Measurements from ENCODE around the gene ATRN. TPM values are rescaled to one million over a fixed set of nuclear protein-coding genes. Genes with fewer than 3 reads are reported as not detected.

Gene ATRN
- total RNA-seq, 1 experiment from 2014 or later, result 41.4 TPM

DNA sequence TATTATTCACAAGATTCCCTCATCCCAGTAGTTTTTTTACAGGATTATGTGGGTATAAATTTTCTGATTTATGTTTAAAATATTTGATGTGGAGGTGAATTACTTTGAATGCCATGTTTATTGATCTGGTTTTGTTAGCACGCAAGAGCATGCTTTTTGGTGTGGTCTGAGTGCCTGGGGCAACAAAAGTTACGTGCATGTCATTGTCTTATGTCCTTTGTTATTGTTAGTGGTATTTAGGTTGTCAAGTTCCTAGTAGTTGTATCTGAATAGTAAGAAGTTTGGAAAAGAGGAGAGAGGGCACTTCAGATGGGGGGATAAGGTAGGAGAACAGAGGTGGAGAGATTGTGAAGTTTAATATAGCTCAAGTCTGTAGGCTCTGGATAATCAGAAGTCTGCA, 95.0 kb downstream of the ATRN start:
- Histone ChIP-seq H3K36me3 (ENCODE audit: control insufficient read depth, insufficient read depth, low read length) (peaks cover 3% of the 10 kb centered on the region; the same call in 1 of the 2 replicates), H3K9me3 (no peaks in the 10 kb centered on the region), H3K4me3 (ENCODE audit: low read depth, low read length) (no peak overlapping the region), H3K4me1 (no peaks in the 10 kb centered on the region), H3K27me3 (replicated peaks; ENCODE audit: control insufficient read depth, insufficient read depth, low read length) (no peaks in the 10 kb centered on the region)
- intact Hi-C loops (cut with micrococcal nuclease; ENCODE audit: unreplicated experiment), result loop anchor here (10.0 kb wide), 1 partner anchor 69 kb away; no protein-coding TSS in a partner anchor
- peaks cover 12% of the 10 kb centered on the region for H3K36me3 Mint-ChIP-seq (ENCODE audit: insufficient read depth, unreplicated experiment)
- no peaks in the 10 kb centered on the region for H3K9me3 Mint-ChIP-seq (ENCODE audit: unreplicated experiment)
- peak overlapping the region; percentile 10 for H3K27ac Mint-ChIP-seq (ENCODE audit: unreplicated experiment)
- POLR2A ChIA-PET, result no interaction called here
- BruUV-seq (replicated peaks), result no TSS peak
- no peaks in the 10 kb centered on the region for H3K4me1 Mint-ChIP-seq (ENCODE audit: low read depth, unreplicated experiment)
- no peak overlapping the region for H3K4me3 Mint-ChIP-seq (ENCODE audit: unreplicated experiment)
- H3K27me3 Mint-ChIP-seq (ENCODE audit: insufficient read depth, unreplicated experiment), result no peaks in the 10 kb centered on the region
- TF ChIP-seq, protein P1, sequence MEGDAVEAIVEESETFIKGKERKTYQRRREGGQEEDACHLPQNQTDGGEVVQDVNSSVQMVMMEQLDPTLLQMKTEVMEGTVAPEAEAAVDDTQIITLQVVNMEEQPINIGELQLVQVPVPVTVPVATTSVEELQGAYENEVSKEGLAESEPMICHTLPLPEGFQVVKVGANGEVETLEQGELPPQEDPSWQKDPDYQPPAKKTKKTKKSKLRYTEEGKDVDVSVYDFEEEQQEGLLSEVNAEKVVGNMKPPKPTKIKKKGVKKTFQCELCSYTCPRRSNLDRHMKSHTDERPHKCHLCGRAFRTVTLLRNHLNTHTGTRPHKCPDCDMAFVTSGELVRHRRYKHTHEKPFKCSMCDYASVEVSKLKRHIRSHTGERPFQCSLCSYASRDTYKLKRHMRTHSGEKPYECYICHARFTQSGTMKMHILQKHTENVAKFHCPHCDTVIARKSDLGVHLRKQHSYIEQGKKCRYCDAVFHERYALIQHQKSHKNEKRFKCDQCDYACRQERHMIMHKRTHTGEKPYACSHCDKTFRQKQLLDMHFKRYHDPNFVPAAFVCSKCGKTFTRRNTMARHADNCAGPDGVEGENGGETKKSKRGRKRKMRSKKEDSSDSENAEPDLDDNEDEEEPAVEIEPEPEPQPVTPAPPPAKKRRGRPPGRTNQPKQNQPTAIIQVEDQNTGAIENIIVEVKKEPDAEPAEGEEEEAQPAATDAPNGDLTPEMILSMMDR (IDR thresholded peaks at IDR 0.05; ENCODE audit: insufficient read depth in 1 of 2, low read depth in 1 of 2, low read length in 1 of 2, severe bottlenecking in 1 of 2, unreplicated experiment in 1 of 2), result no peak
- CTCF ChIA-PET, result no interaction called here
- no peak for DNase-seq

DNA sequence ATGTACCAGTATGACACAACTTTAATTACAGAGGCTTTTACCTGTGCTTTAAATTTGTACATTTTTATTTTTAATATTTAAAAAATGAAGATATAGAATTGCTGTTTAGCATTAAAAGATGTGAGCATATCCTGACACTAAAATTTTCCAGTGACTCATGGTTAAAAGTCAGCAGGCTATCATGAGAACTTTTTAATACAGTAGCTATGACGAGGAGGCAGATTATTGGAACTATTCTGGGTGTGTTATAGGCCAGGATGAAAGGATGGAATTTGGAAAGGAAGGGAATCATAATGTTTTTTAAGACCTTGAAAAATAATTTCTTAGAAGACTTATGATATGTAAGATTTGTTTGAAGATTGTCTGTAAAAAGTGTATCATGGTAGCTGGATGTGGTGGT, 101.3 kb downstream of the ATRN start:
- Mint-ChIP-seq H3K27ac (ENCODE audit: unreplicated experiment) (no peak overlapping the region), H3K36me3 (ENCODE audit: insufficient read depth, unreplicated experiment) (peaks cover 6% of the 10 kb centered on the region), H3K4me1 (ENCODE audit: low read depth, unreplicated experiment) (no peaks in the 10 kb centered on the region), H3K27me3 (ENCODE audit: insufficient read depth, unreplicated experiment) (no peaks in the 10 kb centered on the region), H3K4me3 (ENCODE audit: unreplicated experiment) (no peak overlapping the region), H3K9me3 (ENCODE audit: unreplicated experiment) (no peaks in the 10 kb centered on the region)
- Histone ChIP-seq H3K9me3 (no peaks in the 10 kb centered on the region), H3K36me3 (ENCODE audit: control insufficient read depth, insufficient read depth, low read length) (peaks cover 3% of the 10 kb centered on the region; the same call in 1 of the 2 replicates), H3K4me3 (ENCODE audit: low read depth, low read length) (no peak overlapping the region), H3K4me1 (no peaks in the 10 kb centered on the region), H3K27me3 (replicated peaks; ENCODE audit: control insufficient read depth, insufficient read depth, low read length) (no peaks in the 10 kb centered on the region)
- CTCF ChIA-PET, result no interaction called here
- BruUV-seq (replicated peaks), result no TSS peak
- POLR2A ChIA-PET, result no interaction called here
- intact Hi-C loops (cut with micrococcal nuclease; ENCODE audit: unreplicated experiment), result no loop called here
- TF ChIP-seq, protein P1 (IDR thresholded peaks at IDR 0.05; ENCODE audit: insufficient read depth in 1 of 2, low read depth in 1 of 2, low read length in 1 of 2, severe bottlenecking in 1 of 2, unreplicated experiment in 1 of 2), result no peak
- DNase-seq, result no peak

DNA sequence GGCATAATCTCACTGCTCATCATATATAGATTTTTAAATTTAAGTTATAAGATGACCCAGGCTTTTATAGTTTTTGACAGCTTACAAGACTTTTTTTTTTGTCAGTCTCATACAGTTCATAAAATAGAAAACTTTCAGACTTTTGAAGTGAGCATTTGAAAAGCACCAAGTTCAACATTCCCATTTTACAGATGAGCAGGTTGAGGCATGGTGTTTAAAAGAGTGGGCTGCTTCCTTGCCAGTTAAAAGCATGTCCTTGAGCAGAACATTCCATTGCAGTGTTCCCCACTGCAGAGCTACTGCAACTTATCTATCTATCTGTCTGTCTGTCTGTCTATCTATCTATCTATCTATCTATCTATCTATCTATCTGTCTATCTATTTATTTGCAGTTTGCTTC, 105.5 kb downstream of the ATRN start:
- no peak overlapping the region for H3K4me3 Mint-ChIP-seq (ENCODE audit: unreplicated experiment)
- BruUV-seq (replicated peaks), result no TSS peak
- DNase-seq, result no peak
- intact Hi-C loops (cut with micrococcal nuclease; ENCODE audit: unreplicated experiment), result no loop called here
- peaks cover 3% of the 10 kb centered on the region for H3K36me3 ChIP-seq (ENCODE audit: control insufficient read depth, insufficient read depth, low read length)
- no peaks in the 10 kb centered on the region for H3K9me3 ChIP-seq
- peaks cover 20% of the 10 kb centered on the region for H3K36me3 Mint-ChIP-seq (ENCODE audit: insufficient read depth, unreplicated experiment)
- H3K27ac Mint-ChIP-seq (ENCODE audit: unreplicated experiment), result no peak overlapping the region
- H3K4me1 ChIP-seq, result no peaks in the 10 kb centered on the region
- POLR2A ChIA-PET, result no interaction called here
- H3K27me3 Mint-ChIP-seq (ENCODE audit: insufficient read depth, unreplicated experiment), result no peaks in the 10 kb centered on the region
- no peaks in the 10 kb centered on the region for H3K9me3 Mint-ChIP-seq (ENCODE audit: unreplicated experiment)
- TF ChIP-seq, protein P1 (IDR thresholded peaks at IDR 0.05; ENCODE audit: insufficient read depth in 1 of 2, low read depth in 1 of 2, low read length in 1 of 2, severe bottlenecking in 1 of 2, unreplicated experiment in 1 of 2), result no peak
- no peaks in the 10 kb centered on the region for H3K27me3 ChIP-seq (replicated peaks; ENCODE audit: control insufficient read depth, insufficient read depth, low read length)
- CTCF ChIA-PET, result no interaction called here
- no peak overlapping the region for H3K4me3 ChIP-seq (ENCODE audit: low read depth, low read length)
- H3K4me1 Mint-ChIP-seq (ENCODE audit: low read depth, unreplicated experiment), result no peaks in the 10 kb centered on the region

All from Caco-2 (cell line).